ENCODE results near the gene CPZ.

Gene CPZ

DNA sequence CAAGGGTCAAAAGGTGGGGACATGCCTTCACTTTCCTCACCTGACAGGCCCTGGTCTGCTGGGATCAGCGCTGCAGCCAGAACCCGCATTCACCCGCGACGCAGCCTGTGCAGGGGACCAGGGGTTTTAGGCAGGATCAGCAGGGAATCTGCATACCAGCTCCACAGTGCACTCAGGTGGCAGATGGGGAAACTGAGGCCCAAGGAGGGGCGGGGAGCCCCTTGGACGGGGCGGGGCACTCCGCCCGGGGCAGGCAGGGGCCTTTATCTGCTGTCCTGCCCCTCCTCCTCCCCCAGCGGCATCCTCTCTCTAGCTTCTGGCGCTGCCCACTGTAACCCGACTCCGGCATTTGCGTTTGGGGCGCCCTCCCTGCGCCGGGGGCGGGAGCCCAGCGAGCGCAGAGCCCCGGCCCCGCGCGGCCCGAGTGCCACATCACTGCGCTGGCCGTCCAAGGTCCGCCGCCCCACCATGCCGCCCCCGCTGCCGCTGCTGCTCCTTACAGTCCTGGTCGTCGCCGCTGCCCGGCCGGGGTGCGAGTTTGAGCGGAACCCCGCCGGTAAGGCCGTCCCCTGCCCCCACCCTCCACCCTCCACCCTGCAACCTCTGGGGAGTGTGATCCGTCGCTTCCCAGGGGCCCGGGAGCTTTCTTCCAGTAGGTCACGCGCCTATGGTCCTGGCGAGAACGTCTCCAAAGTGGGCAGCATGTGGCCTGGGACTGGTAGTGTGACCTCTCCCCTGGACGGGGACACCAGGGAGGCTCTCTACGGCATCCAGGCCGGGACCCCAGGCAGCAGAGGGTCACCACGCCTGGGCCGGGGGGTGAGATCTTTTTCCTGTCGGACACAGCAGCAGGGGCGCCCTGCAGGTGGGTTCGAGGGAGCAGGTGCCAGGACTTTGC is at the start of gene CPZ:
TSS of gene CPZ (plus strand) at position 400 of the 898 bp plus-strand sequence. CDS start at position 469, 69 bp downstream.
- FAIRE-seq: no peak

DNA sequence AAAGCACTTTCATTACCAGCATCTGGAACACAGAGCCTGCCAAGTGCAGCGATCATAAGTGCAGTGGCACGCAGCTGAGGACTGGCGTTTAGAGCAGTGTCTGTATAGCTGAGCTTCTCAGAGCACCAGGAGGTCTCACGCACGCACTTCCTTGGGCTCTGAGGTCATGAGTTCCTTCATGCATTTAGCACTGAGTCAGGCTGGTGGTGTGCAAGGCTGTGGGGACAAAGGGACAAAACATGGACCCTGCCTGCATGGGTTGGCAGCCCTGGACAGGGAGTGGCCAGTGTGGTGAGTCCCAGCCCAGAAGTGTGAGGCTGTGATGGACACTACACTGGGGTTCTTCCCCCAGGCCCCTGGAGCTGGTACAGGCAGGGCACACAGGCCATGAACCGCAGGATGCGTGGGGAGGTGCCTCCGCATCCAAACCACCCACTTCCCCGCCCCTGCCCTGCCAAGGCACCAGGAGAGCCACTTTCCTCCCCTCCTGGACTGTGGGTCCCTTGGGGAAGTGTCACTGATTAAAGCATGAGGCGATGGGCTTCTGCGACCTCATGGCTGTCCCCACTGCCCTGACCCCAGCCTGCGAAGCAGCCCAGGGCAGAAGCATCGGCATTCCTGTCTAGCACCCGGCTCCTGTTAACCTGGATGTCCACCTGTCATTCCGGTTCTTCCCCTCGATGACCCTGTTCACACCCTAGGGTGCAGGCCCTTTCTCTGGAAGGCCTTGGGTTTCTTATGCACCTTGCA is 49.6 kb upstream of the CPZ start:
- no peak for FAIRE-seq

DNA sequence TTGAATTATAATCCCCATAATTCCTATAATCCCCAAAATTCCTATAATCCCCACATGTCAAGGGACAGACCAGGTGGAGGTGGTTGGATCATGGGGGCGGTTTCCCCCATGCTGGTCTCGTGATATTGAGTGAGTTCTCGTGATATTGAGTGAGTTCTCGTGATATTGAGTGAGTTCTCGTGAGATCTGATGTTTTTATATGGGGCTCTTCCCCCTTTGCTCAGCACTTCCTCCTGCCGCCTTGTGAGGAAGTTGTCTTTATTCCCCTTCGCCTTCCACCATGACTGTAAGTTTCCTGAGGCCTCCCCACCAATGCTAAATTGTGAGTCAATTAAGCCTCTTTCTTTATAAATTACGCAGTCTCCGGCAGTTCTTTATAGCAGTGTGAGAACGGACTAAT is 48.9 kb upstream of the CPZ start:
- no peak for FAIRE-seq

DNA sequence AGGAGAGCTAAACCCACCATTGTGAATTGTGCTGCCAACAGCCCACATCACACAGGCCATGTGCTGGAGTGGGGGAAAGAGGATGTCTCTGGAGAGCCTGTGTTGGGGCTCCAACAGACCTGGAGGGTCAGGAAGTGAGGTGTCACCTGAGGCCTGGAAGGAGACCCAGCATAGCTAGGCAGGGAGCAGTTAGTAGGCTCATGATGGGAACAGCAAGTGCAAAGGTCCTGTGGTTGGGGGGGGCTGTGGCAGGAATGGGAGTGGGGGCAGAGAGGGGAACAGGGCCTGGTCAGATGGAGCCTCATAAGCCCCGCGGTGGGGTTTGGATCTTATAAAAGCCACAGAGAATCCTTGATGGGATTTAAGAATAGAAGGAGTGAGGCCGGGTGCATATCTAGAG is 48.3 kb upstream of the CPZ start:
- no peak for FAIRE-seq

DNA sequence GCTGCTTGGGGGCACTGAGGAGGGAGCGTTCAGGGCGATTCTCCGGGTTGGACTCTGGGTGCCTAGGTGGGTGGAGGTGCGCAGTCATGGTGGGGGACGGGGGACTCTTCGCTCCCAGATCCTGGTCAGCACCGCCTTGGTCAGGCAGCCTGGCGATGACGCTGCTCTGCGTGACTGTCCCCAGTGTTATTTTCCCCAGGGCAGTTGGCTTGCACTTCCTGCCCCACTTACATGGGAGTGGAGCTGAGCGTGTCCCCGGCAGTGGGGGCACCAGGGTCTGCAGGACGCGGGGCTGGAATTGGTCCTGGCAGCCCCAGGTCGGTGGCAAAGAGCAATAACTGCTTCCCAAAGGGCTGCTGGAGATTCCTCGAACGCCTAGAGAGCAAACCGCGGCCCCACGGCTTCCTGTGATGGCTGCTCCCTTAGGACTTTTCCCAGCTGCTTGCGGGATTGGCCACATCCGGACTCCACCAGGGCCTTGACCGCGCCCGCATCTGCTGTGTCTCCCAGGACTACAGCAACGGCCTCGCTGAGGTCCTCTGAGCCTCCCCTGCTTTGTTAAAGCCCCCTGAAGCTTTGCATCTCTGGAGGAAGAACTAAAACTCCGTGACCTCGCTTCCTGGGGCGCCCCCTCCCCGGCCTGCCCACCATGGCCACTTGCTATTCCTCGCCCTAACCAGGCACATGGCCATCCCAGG is 47.7 kb upstream of the CPZ start:
- FAIRE-seq: no peak

DNA sequence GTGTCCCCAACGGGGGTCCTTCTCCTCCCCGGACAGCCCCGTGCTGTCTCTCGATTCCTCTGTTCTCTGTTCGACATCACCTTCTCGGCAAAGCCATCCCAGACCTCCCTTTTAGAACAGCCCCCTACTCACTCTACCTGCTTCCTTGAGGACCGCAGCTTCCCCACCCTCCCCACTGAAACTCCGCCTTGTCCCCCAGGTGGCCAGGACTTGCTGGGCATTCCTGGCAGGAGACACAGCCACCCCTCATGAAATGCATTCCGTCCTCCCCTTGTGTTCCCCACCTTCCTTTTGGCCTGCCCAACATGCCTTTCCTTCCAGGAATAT is 47.2 kb upstream of the CPZ start:
- no peak for FAIRE-seq

DNA sequence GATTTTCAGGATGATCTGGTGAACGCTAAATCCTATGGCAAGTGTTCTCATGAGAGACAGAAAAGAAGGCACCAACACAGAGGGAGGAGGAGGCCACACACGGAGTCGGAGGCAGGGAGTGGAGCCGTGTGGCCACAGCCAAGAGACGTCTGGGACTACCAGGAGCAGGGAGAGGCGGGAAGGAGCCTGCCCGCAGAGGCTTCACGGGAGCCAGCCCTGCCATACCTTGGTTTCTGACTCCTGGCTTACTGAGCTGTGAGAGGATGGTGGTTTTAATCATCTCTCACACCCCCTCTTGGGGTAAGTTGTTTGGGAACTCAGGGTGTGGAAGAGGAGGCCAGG is 45.8 kb upstream of the CPZ start:
- no peak for FAIRE-seq

DNA sequence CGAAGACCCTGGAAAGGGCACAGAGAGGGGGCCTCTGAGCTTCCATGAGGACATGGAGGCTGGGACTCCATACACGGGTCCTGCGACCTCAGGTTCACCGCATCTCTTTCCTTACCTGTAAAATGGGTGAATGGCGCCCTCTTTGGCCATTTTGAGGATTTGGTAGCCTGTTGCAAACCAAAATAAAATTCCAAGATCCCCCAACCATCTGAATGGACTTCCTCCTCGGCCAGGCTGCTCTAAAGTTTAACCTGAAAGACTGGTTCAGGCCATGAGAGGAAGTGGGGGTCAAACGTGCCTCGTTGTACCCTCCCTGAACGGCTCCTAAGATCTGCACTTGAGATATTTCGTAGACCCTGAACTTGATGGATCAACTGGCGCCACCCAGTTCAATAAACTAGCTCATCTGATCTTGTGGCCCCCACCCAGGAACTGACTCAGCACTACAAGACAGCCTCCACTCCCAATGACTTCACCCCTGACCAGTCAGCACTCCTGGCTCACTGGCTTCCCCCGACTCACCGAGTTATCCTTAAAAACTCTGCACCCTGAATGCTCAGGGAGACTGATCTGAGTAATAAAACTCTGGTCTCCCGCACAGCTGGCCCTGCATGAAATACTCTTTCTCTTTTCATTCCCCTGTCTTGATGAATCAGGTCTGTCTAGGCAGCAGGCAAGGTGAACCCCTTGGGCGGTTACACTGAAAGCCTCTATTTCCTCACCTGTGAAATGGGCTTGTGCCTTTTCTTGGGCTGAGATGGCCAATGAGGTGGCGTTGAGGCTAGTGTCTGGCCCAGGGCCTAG is 45.3 kb upstream of the CPZ start:
- FAIRE-seq: no peak

DNA sequence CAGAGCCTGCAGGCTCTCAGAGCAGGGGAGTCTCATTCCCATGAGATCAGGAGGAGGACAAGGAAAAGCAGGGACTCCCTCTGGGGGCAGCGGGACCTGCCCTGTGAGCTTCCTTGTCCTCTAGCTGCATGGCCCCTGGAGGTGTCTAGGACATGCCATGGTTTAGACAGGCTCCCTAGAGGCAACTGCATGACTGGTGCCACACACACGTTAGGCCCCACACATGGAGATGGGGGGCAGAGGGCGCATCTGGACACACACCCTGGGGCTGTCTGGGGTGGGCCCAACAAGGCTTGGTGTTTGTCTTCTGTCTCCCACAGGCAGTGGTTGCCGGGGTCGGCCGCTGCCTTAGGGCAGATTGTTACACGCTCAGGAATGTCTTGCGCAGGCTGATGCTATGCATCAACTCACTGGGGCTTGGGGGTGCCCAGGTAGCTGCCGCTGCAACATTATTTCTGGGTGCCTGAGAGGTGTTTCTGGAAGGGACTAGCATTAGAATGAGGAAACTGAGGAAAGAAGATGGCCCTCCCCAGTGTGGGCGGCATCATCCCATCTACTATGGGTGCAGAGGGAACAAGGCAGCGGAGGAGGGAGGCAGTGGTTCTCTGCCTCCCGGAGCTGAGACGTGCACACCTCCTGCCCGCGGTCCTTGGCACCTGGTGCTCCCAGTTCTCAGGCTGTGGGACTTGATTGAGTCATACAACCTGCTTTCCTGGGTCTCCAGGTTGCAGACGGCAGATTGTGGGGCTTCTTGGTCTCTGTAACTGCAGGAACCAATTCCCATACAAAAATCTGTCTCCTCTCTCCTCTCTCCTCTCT is 44.4 kb upstream of the CPZ start:
- FAIRE-seq: no peak

DNA sequence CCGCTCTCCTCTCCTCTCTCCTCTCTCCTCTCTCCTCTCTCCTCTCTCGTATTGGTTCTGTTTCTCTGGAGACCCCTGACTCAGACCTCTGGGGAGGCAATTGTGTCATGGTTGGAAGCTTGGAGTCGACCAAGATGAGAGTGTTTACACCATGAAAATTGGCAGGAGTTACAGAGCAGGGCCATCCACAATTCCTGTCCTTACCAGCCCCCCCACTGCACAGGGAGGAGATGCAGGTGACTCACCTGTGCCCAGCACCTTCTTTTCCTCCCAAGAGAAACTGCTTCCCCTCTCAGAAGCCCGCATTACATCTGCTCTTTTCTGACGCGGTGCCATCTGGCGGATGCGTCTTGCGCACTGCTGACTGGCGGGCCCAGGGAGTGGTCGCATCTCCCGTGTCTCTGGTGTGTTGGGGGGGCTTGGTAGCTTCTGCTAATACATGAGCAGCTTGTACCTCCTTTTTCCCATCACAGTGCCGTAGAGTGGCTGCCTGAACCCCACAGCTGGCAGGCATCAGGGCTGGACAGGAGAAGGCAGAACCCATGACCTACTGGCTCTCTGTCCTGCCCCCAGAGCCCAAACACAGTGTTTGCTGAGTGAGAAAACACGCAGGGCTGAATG is 43.7 kb upstream of the CPZ start:
- no peak for FAIRE-seq

DNA sequence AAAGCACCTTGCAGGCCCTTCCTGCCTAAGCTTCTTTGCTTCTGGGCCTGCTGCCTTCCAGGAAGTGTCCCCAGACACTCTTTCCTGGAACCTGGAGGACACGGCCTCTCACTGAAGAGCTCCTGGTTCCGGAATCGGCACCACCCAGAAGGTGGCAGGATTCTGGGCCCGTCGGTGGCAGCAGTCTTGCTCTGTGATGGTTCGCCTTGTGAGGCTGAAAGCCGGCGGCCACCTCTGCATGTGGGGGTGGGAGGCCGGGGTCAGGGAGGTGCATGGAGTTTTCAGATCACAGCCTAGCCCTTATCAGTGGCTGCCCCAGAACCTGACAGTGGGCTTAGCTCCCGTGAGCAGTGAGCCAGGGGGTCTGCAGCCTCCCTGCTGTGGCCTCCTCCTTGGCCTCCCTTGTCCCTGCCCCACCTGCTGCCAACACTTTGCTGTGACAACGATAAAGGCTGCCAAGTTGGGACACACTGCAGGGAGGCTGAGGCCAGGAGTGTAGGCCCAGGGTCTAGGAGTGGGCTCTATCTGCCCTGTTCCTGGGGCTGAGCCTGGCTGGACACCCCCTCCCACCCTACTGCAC is 43.1 kb upstream of the CPZ start:
- no peak for FAIRE-seq

DNA sequence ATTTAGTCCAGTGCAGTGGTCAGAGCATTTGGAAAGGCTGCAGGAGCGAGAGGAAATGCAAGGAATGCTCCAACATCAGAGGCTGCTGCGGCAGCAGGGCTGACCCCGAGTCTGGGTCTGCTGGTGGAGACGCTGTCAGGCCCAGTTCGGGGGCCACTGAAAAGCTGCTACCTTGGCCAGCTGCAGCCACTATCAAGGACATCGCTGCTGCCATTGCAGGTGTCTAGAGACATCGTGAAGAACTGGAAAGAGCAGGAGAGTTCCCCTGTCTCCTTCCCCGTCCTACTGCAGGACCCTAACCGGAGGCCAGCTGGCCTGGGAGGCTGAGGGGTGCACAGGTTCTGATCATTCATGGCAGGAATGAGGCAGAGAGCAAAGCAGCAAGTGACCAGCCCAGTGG is 41.9 kb upstream of the CPZ start:
- no peak for FAIRE-seq

DNA sequence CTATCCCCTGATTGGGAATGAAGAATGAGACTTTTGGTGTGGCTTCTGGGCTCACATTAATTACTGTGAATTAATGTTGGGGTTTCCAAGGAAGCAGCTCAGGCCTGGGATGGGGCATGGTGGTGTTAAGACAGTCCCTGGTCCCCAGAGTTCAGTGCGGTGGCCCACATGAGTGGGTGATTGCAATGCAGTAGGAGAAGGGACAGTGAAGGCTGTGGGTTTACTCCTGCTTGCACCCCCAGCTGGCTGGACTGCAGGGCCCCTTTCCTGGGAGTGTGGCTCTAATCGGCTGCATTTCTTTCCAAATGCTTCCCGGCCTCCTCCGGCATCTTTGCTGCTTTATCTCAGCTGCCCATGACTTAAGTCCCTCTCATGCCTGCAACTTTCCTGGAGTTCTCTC is 40.5 kb upstream of the CPZ start:
- no peak for FAIRE-seq

DNA sequence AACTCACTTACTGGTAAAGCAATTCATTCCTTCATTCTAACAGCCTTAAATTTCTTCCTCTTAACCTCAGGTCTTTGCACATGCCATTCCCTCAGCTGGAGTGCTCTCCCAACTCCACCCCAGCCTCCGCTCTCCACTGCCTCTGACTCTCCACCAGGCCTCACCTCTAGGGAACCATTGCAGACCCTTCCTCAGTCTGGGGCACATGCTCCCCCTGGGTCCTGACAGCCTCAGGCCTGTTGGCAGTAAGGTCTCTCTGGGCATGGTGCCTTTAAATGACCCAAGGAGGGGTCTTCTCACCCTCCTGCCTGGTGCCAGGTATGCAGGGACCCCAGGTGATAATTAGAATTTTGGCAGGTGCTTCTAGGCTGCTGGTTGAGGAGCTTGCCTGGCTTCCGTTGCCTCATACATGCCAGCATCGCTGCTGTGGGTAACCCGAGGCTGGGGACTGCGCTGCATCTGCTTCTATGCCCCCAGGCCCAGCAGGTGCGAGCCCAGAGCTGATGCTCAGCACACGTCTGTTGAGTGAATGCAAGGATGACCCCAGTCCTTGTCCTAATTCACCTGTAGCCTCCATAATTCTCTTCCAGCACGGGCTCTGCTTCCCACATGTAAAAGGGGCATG is 39.9 kb upstream of the CPZ start:
- no peak for FAIRE-seq

DNA sequence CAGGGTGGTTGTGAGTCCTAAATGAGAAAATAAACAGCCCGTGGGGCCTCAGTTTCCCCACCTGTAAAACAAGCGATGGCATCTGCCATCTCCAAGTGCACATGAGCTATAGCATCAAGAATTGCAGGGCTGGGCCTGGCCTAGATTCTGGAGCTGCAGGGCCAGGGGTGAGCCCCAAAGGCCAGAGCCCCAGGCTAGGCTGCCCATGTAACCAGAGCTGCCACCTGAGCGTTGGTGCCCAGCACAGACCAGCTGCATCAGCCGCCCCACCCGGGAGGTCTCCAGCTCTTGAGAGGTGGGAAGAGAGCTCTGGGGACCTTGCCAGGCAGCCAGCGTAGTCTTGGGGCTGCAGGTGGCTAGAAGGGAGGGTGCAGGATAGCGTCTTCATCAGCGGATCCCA is 39.3 kb upstream of the CPZ start:
- no peak for FAIRE-seq

DNA sequence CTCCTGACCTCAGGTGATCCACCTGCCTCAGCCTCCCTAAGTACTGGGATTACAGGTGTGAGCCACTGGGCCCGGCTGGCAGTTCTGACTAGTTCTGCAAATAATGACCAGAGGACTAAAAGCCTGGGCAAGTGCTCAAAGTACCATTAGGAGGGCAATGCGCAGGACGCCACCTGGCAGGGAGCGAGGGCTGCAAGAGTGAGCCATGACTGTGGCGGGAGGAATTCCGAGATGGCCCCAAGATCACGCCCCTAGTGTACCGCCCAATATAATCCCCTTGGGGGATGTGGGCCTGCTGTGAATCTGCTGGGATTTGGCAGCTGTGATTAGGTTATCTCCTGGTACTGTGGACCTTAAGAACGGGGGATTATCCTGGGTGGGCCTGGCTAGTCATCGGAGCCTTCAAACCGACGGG is 38.6 kb upstream of the CPZ start:
- FAIRE-seq: no peak

DNA sequence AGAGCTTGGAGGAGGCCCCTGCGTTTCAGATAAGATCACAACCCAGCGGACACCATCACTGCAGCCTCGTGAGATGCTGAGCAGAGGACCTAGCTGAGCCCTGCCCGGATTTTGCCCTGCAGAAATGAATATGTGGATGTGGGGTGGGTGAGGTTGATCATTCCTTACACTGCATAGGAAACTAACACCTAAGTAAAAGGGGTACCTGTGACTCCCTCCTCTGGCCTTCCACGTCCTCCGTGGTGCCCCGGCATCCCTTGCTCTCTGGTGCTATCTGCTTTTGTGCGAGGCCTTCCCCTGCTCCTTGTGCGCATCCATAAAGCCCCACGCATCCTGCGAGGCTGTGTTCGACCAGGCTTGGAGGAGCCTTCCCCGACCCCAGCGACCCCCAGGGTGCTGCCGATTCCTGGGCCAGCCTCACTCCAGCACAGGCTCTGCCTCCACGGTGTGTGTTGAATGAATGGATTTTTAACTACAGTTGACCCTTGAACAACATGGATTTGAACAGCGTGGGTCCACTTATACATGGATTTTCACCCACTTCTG is 37.9 kb upstream of the CPZ start:
- FAIRE-seq: no peak

DNA sequence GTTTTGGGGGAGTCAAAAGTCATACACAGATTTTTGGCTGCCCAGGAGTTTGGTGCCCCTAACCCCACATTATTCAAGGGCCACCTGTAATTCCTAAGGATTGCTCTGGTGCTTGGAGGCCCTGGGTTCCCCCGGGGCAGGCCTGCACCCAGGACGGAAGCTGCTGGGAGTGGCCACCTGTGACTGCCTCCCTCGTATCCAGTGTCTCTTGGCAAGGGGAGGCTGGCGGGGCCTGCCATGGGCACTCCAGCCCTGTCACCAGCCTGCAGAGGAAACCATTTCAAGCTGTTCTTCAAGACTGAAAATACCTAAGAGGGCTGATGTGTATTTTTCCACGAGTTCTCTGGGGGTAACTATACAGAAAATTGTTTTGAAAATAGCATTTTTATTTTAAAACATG is 36.8 kb upstream of the CPZ start:
- FAIRE-seq: no peak

DNA sequence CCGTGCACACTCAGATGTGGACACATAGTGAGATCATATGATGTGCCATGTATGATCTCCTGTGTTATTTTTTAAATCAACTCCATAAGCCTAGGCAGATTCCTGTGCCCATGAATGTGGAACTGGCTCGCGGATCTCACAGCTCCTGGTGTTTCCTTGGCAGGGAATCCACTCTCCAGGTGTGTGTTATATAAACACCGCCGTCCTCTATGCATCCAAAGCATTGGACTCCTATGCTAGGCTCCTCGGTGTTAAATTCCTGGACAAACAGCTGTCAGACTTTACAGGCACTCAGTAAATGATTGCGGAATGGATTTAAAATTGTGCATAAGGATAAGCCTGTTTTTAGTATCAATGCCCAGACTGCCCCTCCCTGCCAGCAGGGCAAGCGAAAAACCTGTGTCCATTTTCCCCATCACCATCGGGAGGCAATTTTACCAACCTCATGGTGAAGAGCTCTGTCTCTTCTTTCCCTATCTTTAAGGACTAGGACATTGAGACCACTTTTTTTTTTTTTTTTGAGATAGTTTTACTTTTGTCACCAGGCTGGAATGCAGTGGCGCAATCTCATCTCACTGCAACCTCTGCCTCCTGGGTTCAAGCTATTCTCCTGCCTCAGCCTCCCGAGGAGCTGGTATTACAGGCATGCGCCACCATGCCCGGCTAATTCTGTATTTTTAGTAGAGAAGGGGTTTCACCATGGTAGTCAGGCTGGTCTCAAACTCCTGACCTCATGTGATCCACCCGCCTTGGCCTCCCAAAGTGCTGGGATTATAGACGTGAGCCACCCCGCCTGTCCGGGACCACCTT is 36.0 kb upstream of the CPZ start:
- FAIRE-seq: no peak

All from TTC549 (cell line).